ENCODE results near the gene SELENOV.

SELENOV gene

DNA sequence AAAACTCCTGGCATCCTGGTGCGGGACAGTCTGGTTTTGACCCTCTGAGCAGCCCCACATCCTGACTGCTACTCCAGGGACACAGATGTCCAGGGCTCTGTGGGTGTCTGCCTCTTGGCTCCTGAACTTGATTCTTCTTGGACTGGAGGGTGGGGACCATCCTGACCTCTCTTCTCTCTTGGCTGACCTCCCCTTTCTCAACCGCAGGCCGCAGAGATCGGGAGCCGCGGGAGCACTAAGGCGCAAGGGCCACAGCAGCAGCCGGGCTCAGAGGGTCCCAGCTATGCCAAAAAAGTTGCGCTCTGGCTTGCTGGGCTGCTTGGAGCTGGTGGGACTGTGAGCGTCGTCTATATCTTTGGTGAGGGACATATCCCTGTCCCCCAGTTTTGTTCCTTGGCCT, 33.3 kb upstream of the SELENOV start:
- peak overlapping the region; percentile 89 to 97 (median 95) for H3K9ac ChIP-seq
- peak overlapping the region; percentile 79 to 98 (median 94) for H3K4me3 ChIP-seq
- peaks cover 18 to 28% (median 23%) of the 10 kb centered on the region in 10 experiments for H3K4me1 ChIP-seq
- H3K9me3 ChIP-seq (replicated peaks in 1 of 11), result no peaks in the 10 kb centered on the region
- H3K36me3 ChIP-seq, result peaks cover 30 to 66% (median 54%) of the 10 kb centered on the region in 11 experiments
- H3K27ac ChIP-seq, result peak overlapping the region in 10 of 11 experiments; percentile 86 to 94 (median 90); a peak in 21 of 22 replicates
- peak overlapping the region; percentile 94 to 98 (median 97) for H3K4me2 ChIP-seq
- H4K20me1 ChIP-seq, result peaks cover 0 to 51% (median 22%) of the 10 kb centered on the region in 11 experiments; a peak in 15 of 22 replicates
- TF ChIP-seq Cebpa-rat (IDR thresholded peaks at IDR 0.05), result no peak
- no peaks in the 10 kb centered on the region for H3K27me3 ChIP-seq

DNA sequence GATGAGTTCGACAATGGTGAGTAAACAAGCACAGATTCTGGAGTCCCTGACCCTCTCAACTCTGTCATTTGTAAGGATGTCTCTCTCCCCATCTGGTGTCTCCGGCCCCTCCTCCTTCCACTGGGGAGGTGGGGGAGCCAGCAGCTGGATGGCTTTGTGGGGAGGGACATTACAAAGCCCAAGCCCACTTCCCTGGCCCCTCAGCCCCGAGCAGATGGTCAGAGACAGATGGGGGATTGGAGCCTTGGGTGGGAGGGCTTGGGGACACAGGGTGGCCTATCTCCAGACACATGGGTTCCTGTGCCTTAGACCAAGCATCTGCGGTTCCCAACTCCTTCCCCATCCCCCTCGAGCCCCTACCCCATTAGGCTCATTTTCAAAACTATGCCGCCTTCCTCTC, 31.8 kb upstream of the SELENOV start:
- TF ChIP-seq Cebpa-rat (IDR thresholded peaks at IDR 0.05), result no peak
- Histone ChIP-seq H3K4me2 (no peak overlapping the region; a peak in 1 of 22 replicates), H3K4me1 (peaks cover 18 to 28% (median 23%) of the 10 kb centered on the region in 10 experiments), H3K4me3 (no peak overlapping the region), H4K20me1 (peaks cover 0 to 66% (median 30%) of the 10 kb centered on the region in 11 experiments; a peak in 16 of 22 replicates), H3K27ac (no peak overlapping the region), H3K9ac (peak overlapping the region in 7 of 11 experiments; percentile 1 to 46 (median 41); a peak in 7 of 22 replicates), H3K27me3 (no peaks in the 10 kb centered on the region), H3K36me3 (peaks cover 39 to 66% (median 57%) of the 10 kb centered on the region in 11 experiments), H3K9me3 (replicated peaks in 1 of 11) (no peaks in the 10 kb centered on the region)

DNA sequence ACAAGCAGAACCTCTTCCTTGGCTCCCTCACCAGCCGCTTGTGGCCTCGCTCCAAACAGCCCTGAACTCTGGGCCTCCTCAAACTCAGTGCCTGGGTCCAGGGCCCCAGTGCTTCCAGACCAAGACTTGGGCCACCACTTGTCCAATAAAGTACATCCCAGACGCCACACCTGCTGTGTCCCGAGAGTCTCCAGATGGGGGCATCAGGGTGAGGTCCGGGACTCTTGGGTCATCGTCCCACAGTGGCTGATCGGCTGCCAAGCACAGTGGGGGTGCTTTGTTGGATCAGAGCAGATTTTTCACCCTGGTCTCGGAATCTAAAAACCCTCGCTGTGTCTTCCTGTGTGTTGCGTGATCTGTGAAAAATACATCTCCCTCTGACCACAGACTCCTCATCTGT, 25.2 kb upstream of the SELENOV start:
- H3K4me3 ChIP-seq, result no peak overlapping the region
- H3K27ac ChIP-seq, result no peak overlapping the region
- no peaks in the 10 kb centered on the region for H3K27me3 ChIP-seq
- TF ChIP-seq Cebpa-rat (IDR thresholded peaks at IDR 0.05), result no peak
- peaks cover 0 to 7% (median 0%) of the 10 kb centered on the region in 10 experiments; a peak in 3 of 20 replicates for H3K4me1 ChIP-seq
- no peak overlapping the region for H3K4me2 ChIP-seq
- peaks cover 72 to 86% (median 77%) of the 10 kb centered on the region in 11 experiments for H3K36me3 ChIP-seq
- no peaks in the 10 kb centered on the region for H3K9me3 ChIP-seq (replicated peaks in 1 of 11)
- 0 out of 22 replicates have a peak overlapping the region, but pooled peaks of 1 of the 11 experiments have one; percentile 30 for H3K9ac ChIP-seq
- H4K20me1 ChIP-seq, result peaks cover 0 to 56% (median 39%) of the 10 kb centered on the region in 11 experiments; a peak in 15 of 22 replicates

DNA sequence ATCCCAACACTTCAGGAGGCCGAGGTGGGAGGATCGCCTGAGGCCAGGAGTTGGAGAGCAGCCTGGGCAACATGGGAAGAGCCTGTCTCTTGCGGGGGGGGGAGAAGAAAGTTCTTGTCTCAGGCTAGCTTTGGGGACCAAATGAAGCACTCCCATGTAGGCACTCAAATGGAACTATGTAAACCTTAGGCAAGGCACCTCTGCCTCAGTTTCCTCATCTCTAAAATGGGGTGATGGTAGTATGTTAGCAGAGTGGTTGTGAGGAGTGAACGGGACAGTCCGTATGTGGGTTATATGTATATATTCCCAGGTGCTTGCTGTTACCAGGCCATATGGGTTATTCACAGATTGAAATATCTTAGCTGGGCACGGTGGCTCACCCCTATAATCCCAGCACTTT, 22.7 kb upstream of the SELENOV start:
- H3K4me2 ChIP-seq, result no peak overlapping the region
- peaks cover 0 to 14% (median under 1%) of the 10 kb centered on the region in 10 experiments; a peak in 11 of 20 replicates for H3K4me1 ChIP-seq
- peaks cover 0 to 31% (median 17%) of the 10 kb centered on the region in 11 experiments; a peak in 12 of 22 replicates for H4K20me1 ChIP-seq
- no peaks in the 10 kb centered on the region for H3K27me3 ChIP-seq
- H3K9ac ChIP-seq, result no peak overlapping the region
- peaks cover 48 to 61% (median 53%) of the 10 kb centered on the region in 11 experiments for H3K36me3 ChIP-seq
- H3K27ac ChIP-seq, result no peak overlapping the region
- no peaks in the 10 kb centered on the region for H3K9me3 ChIP-seq (replicated peaks in 1 of 11)
- TF ChIP-seq Cebpa-rat (IDR thresholded peaks at IDR 0.05), result no peak
- no peak overlapping the region for H3K4me3 ChIP-seq

DNA sequence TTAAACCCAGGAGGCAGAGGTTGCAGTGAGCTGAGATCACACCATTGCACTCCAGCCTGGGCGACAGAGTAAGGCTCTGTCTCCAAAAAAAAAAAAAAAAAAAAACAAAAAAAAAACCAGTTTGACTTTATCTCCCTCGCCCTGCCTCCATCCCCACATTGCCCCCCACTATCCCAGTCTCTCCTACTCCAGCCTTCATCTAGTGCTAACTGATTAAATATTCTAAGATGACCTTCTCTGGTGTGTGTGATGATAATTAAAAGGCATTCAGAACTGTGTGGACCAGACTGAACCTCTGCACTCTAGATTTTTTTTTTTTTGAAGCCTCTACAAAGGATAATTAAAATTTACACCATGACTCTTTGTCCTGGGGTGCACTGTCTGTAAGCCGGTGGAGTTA, 22.2 kb upstream of the SELENOV start:
- Histone ChIP-seq H4K20me1 (peaks cover 0 to 26% (median 13%) of the 10 kb centered on the region in 11 experiments; a peak in 10 of 22 replicates), H3K9me3 (replicated peaks in 1 of 11) (no peaks in the 10 kb centered on the region), H3K27me3 (no peaks in the 10 kb centered on the region), H3K4me1 (peaks cover 0 to 19% (median 6%) of the 10 kb centered on the region in 10 experiments; a peak in 15 of 20 replicates), H3K27ac (no peak overlapping the region), H3K36me3 (peaks cover 44 to 56% (median 47%) of the 10 kb centered on the region in 11 experiments), H3K4me3 (no peak overlapping the region), H3K9ac (no peak overlapping the region), H3K4me2 (no peak overlapping the region)
- no peak for TF ChIP-seq Cebpa-rat (IDR thresholded peaks at IDR 0.05)

DNA sequence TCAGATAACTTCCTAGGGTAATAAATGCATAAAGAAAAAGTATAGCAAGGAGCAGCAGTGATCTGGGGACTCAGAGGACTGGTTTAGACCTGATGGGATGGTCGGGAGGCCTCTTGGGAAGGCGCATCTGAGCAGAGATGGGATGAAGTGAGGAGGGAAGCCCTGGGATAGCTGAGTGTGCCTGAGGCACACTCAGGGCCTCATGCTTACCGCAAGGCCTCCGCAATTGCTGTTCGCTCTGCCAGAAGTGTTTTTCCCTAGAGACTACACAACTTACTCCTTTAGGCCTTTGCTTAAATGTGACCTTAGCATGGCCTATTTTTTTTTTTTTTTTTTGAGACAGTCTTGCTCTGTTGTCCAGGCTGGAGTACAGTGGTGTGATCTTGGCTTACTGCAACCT, 20.3 kb upstream of the SELENOV start:
- TF ChIP-seq Cebpa-rat (IDR thresholded peaks at IDR 0.05), result no peak
- no peaks in the 10 kb centered on the region for H3K9me3 ChIP-seq (replicated peaks in 1 of 11)
- H3K27ac ChIP-seq, result no peak overlapping the region
- H3K9ac ChIP-seq, result peak overlapping the region in 2 of 11 experiments; percentile 29 to 33; a peak in 1 of 22 replicates
- H3K4me1 ChIP-seq, result peaks cover 6 to 35% (median 23%) of the 10 kb centered on the region in 10 experiments; a peak in 18 of 20 replicates
- H4K20me1 ChIP-seq, result peaks cover 0 to 8% (median 2%) of the 10 kb centered on the region in 11 experiments; a peak in 7 of 22 replicates
- peaks cover 25 to 37% (median 28%) of the 10 kb centered on the region in 11 experiments for H3K36me3 ChIP-seq
- H3K4me3 ChIP-seq, result no peak overlapping the region
- H3K27me3 ChIP-seq, result peaks cover 2 to 16% (median 7%) of the 10 kb centered on the region in 11 experiments; a peak in 14 of 22 replicates
- peak overlapping the region in 2 of 11 experiments; percentile 8 to 9; a peak in 2 of 22 replicates for H3K4me2 ChIP-seq

DNA sequence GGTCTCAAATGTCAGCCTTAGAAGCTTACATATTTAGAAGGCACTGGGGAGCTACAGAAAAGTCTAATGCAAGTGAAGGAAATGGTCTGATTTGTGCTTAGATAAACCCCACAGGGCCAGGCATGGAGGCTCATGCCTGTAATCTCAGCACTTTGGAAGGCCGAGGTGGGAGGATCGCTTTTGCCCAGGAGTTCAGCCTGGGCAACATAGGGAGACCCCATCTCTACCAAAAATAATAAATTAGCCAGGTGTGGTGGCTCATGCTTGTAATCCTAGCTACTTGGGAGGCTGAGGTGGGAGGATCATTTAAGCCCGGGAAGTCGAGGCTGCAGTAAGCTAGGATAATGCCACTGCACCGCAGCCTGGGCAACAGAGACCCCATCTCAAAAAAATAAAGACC, 18.9 kb upstream of the SELENOV start:
- H3K27me3 ChIP-seq, result peaks cover 3 to 23% (median 10%) of the 10 kb centered on the region in 11 experiments; a peak in 14 of 22 replicates
- H3K4me2 ChIP-seq, result no peak overlapping the region
- no peak overlapping the region for H3K27ac ChIP-seq
- H3K4me1 ChIP-seq, result peaks cover 6 to 42% (median 25%) of the 10 kb centered on the region in 10 experiments; a peak in 18 of 20 replicates
- H4K20me1 ChIP-seq, result peaks cover 0 to 3% (median 0%) of the 10 kb centered on the region in 11 experiments; a peak in 1 of 22 replicates
- no peaks in the 10 kb centered on the region for H3K9me3 ChIP-seq (replicated peaks in 1 of 11)
- peaks cover 12 to 23% (median 14%) of the 10 kb centered on the region in 11 experiments for H3K36me3 ChIP-seq
- no peak overlapping the region for H3K4me3 ChIP-seq
- H3K9ac ChIP-seq, result no peak overlapping the region
- TF ChIP-seq Cebpa-rat (IDR thresholded peaks at IDR 0.05), result no peak

DNA sequence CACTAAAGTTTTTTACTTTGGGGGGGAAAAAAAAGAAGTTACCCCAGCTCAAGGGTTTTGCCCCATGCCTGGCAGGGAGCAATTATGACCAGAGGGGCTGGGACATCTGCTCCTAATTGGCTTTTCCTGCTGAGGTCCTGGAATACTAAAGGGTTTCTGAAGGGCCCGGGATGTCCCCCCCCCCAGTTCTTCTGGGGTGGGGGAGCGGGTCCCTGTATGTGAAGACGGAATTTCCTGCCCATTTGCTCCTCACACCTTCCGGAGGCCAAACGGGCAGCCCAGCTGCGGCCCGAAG, 17.3 kb upstream of the SELENOV start:
- Histone ChIP-seq H3K27ac (peak overlapping the region in 6 of 11 experiments; percentile 3 to 57 (median 33); a peak in 8 of 22 replicates), H3K27me3 (peaks cover 3 to 23% (median 10%) of the 10 kb centered on the region in 11 experiments; a peak in 14 of 22 replicates), H3K9me3 (replicated peaks in 1 of 11) (no peaks in the 10 kb centered on the region), H3K4me3 (peak overlapping the region; percentile 47 to 75 (median 68)), H3K36me3 (peaks cover 0 to 7% (median 0%) of the 10 kb centered on the region in 11 experiments; a peak in 2 of 22 replicates), H3K4me1 (peaks cover 6 to 42% (median 25%) of the 10 kb centered on the region in 10 experiments; a peak in 18 of 20 replicates), H4K20me1 (no peaks in the 10 kb centered on the region), H3K4me2 (peak overlapping the region; percentile 91 to 100 (median 97)), H3K9ac (peak overlapping the region in 10 of 11 experiments; percentile 8 to 80 (median 57); a peak in 16 of 22 replicates)
- TF ChIP-seq Cebpa-rat (IDR thresholded peaks at IDR 0.05), result no peak
